H1 (cell line): Measurements from ENCODE around the gene UTRN. TPM values are rescaled to one million over a fixed set of nuclear protein-coding genes. Genes with fewer than 3 reads are reported as not detected.

Source experiments
- ASH2L ChIP-seq: fragments of 200-600, 300-600 bp; sonication (generic); IDR thresholded peaks from one replicate; pipeline ENCODE4 v1.7.1; 2017; ENCODE audit warnings: low read length
- BACH1 ChIP-seq: IDR thresholded peaks from 2 replicates; pipeline ENCODE4 v1.6.1; 2012; ENCODE audit warnings: low read length, improper control_type of control experiment
- CBX8 ChIP-seq: fragments of 300-800, 300-1000 bp; sonication (generic); IDR thresholded peaks from 2 replicates; pipeline ENCODE4 v1.7.1; 2016; ENCODE audit warnings: low read depth, low read length, borderline replicate concordance
- CEBPB ChIP-seq: IDR thresholded peaks from 2 replicates; pipeline ENCODE4 v1.6.1; 2012; ENCODE audit warnings: low read depth, low read length
- CHD1 ChIP-seq: IDR thresholded peaks from 2 replicates; pipeline ENCODE4 v1.6.1; 2012; ENCODE audit warnings: low read depth, low read length, improper control_type of control experiment
- EZH2 ChIP-seq: fragments of 200-600 bp; sonication (generic); IDR thresholded peaks from 2 replicates; pipeline ENCODE4 v1.7.1; 2012; ENCODE audit warnings: low read depth, mild to moderate bottlenecking, moderate library complexity, low read length, inconsistent platforms; ENCODE audit not compliant: severe bottlenecking
- GABPA ChIP-seq: IDR thresholded peaks from 2 replicates; pipeline ENCODE4 v1.6.1; 2011; ENCODE audit warnings: mild to moderate bottlenecking, low read length, moderate library complexity, borderline replicate concordance; ENCODE audit not compliant: insufficient read depth
- JUND ChIP-seq: IDR thresholded peaks from 2 replicates; pipeline ENCODE4 v1.6.1; 2011; ENCODE audit warnings: mild to moderate bottlenecking, improper control_type of control experiment, low read length
- KDM1A ChIP-seq: fragments of 200-600, 300-600 bp; sonication (generic); IDR thresholded peaks from 2 replicates; pipeline ENCODE4 v1.7.1; 2016; ENCODE audit warnings: mild to moderate bottlenecking, low read length, borderline replicate concordance
- KDM4A ChIP-seq: IDR thresholded peaks from one replicate; pipeline ENCODE4 v1.7.1; 2012; ENCODE audit warnings: low read depth, mild to moderate bottlenecking, moderate library complexity, low read length, inconsistent platforms; ENCODE audit not compliant: severe bottlenecking
- NANOG ChIP-seq: IDR thresholded peaks from 2 replicates; pipeline ENCODE4 v1.6.1; 2011; ENCODE audit warnings: low read length, low read depth, mild to moderate bottlenecking, inconsistent platforms; ENCODE audit not compliant: insufficient read depth, poor library complexity, severe bottlenecking
- PHF8 ChIP-seq: fragments of 200-600 bp; sonication (generic); conservative IDR thresholded peaks from 2 replicates; pipeline ENCODE4 v1.7.1; 2012; ENCODE audit warnings: low read depth, mild to moderate bottlenecking, inconsistent platforms, low read length, moderate library complexity
- POLR2AphosphoS5 ChIP-seq: IDR thresholded peaks from 2 replicates; pipeline ENCODE4 v1.6.1; 2011; ENCODE audit warnings: low read depth, low read length
- RAD21 ChIP-seq, 2 experiments: IDR thresholded peaks in 1 of 2; conservative IDR thresholded peaks in 1 of 2; 2 replicates each; pipeline ENCODE4 v1.6.1; 2011; ENCODE audit warnings: low read depth in 2 of 2, low read length in 2 of 2, improper control_type of control experiment in 1 of 2, inconsistent platforms in 1 of 2, mild to moderate bottlenecking in 1 of 2, moderate library complexity in 1 of 2
- SAP30 ChIP-seq: fragments of 300-600 bp; sonication (generic); IDR thresholded peaks from 2 replicates; pipeline ENCODE4 v1.7.1; 2012; ENCODE audit warnings: low read length, moderate library complexity, mild to moderate bottlenecking, inconsistent platforms; ENCODE audit not compliant: insufficient read depth, insufficient replicate concordance
- SIN3A ChIP-seq, 2 experiments: IDR thresholded peaks in 1 of 2; conservative IDR thresholded peaks in 1 of 2; 2 replicates each; pipeline ENCODE4 v1.6.1; 2011 to 2012; ENCODE audit warnings: low read length in 2 of 2, improper control_type of control experiment in 1 of 2, low read depth in 1 of 2, mild to moderate bottlenecking in 1 of 2
- SIRT6 ChIP-seq: IDR thresholded peaks from one replicate; pipeline ENCODE4 v1.7.1; 2012; ENCODE audit warnings: low read length, inconsistent platforms
- SP2 ChIP-seq: IDR thresholded peaks from 2 replicates; pipeline ENCODE4 v1.6.1; 2012; ENCODE audit warnings: mild to moderate bottlenecking, low read length, inconsistent platforms
- SRF ChIP-seq: IDR thresholded peaks from 2 replicates; pipeline ENCODE4 v1.6.1; 2011; ENCODE audit warnings: mild to moderate bottlenecking, low read depth, low read length, moderate library complexity
- SUZ12 ChIP-seq: fragments of 200-600 bp; sonication (generic); IDR thresholded peaks from 2 replicates; pipeline ENCODE4 v1.6.1; 2012; ENCODE audit warnings: mild to moderate bottlenecking, inconsistent platforms, low read length, moderate library complexity, mixed read lengths
- ZNF274 ChIP-seq: IDR thresholded peaks from 2 replicates; pipeline ENCODE4 v1.7.0; 2012; ENCODE audit warnings: low read length, borderline replicate concordance; ENCODE audit errors: extremely low read depth
- polyA plus RNA-seq, 7 experiments: library from polyadenylated mRNA; depleted of rRNA in 3 of 7; stranded (reverse) in 5 of 7; unstranded in 2 of 7; fragments of >200 nt in 5 of 7; fragments of 200-250 nt in 2 of 7; gene quantifications; 1 replicate in 5 of 7; 2 replicates in 1 of 7; 4 replicates in 1 of 7; pipeline versions ENCODE4 v1.2.1 to v1.2.3, GENCODE V29; 2011 to 2013; ENCODE audit warnings: missing spikeins in 2 of 7, mixed read lengths in 2 of 7
- total RNA-seq: library from RNA; stranded (reverse); fragmentation: NEBNext Ultra II Directional; extraction: Animal tissue kit (Norgen Biotek cat#: 25700); gene quantifications from 2 replicates; pipeline ENCODE4 v1.2.1, GENCODE V29; 2021
- TF ChIP-seq, protein P1 (sequence below): IDR thresholded peaks from 2 replicates; pipeline ENCODE4 v1.6.1; 2011; ENCODE audit warnings: low read depth, mild to moderate bottlenecking, low read length; ENCODE audit not compliant: insufficient read depth

UTRN gene
- total and polyA plus RNA-seq, 2 of the 8 experiments (the other 6 are each of a cell fraction or from before 2014, with no cell fraction given) = 25.0 to 112 TPM

DNA sequence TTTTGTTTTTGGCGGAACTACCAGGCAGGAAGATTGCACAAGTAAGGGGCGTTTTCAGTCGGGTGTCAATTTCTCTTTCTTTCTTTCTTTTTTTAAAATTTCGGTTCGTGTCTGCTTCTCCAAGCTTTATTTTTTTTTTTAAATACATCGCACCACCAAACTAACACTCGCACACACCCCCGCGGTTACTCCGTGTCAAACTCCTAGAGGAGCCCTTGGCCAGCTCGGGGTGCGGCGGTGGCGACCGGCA, 338 bp downstream of the UTRN start (continued):
- TF ChIP-seq, protein P1, sequence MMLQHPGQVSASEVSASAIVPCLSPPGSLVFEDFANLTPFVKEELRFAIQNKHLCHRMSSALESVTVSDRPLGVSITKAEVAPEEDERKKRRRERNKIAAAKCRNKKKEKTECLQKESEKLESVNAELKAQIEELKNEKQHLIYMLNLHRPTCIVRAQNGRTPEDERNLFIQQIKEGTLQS = no peak
- TF ChIP-seq EZH2 (no peak), PHF8 (no peak), BACH1 (no peak), SIN3A (conservative IDR thresholded peaks at IDR 0.05 in 1 of 2, IDR thresholded peaks at IDR 0.05 in 1 of 2; ENCODE audit: low read depth in 1 of 2, low read length in 2 of 2) (peak in 1 of 2 experiments; percentile 17; a peak in 1 of 4 replicates), JUND (no peak), GABPA (no peak), CEBPB (peak; percentile 81), SRF (no peak), ZNF274 (no peak), POLR2AphosphoS5 (no peak; the same call in 1 of the 2 replicates), CBX8 (no peak), NANOG (no peak), SIRT6 (no peak), ASH2L (peak; percentile 18), SP2 (no peak), RAD21 (IDR thresholded peaks at IDR 0.05 in 1 of 2, conservative IDR thresholded peaks at IDR 0.05 in 1 of 2; ENCODE audit: low read depth in 2 of 2, low read length in 2 of 2) (no peak), KDM1A (no peak), CHD1 (no peak), SAP30 (peak; percentile 64), KDM4A (no peak), SUZ12 (no peak)
